GM19467 (cell line): ENCODE results near the gene ASB18.

Experiments used
- ATAC-seq: cut with Tn5 transposase; IDR thresholded peaks from one replicate; pipeline ENCODE4 v1.9.1; 2021; ENCODE audit warnings: mild to moderate bottlenecking, moderate library complexity; ENCODE audit not compliant: unreplicated experiment

The ASB18 gene

GRCh38 chr2:236176951-236177350 is 87.3 kb downstream of the ASB18 start:
- no peak for ATAC-seq

- no peak for ATAC-seq
These were observed 87.8 kb downstream of the ASB18 start for GRCh38 chr2:236176417-236176816.

- ATAC-seq: no peak
These were observed 88.6 kb downstream of the ASB18 start for GRCh38 chr2:236175548-236176150.

- ATAC-seq: no peak
These were observed 90.2 kb downstream of the ASB18 start for GRCh38 chr2:236173729-236174607.

- no peak for ATAC-seq
These were observed 91.0 kb downstream of the ASB18 start for GRCh38 chr2:236173036-236173728.

GRCh38 chr2:236172255-236173035 is 91.8 kb downstream of the ASB18 start:
- no peak for ATAC-seq

GRCh38 chr2:236171680-236172254 is 92.4 kb downstream of the ASB18 start:
- no peak for ATAC-seq

- ATAC-seq: no peak
These were observed 93.0 kb downstream of the ASB18 start for GRCh38 chr2:236171181-236171679.

GRCh38 chr2:236170590-236171165 is 93.5 kb downstream of the ASB18 start:
- ATAC-seq: no peak

- ATAC-seq: no peak
These were observed 94.2 kb downstream of the ASB18 start for GRCh38 chr2:236169741-236170589.

GRCh38 chr2:236169151-236169721 is 95.0 kb downstream of the ASB18 start:
- ATAC-seq: no peak

- no peak for ATAC-seq
These were observed 95.8 kb downstream of the ASB18 start, which contains the start of gene GBX2 for GRCh38 chr2:236168110-236169080. TSS of gene GBX2 (minus strand) at chr2:236168386. CDS start at chr2:236167971, 415 bp downstream.

- ATAC-seq: no peak
These were observed 96.7 kb downstream of the ASB18 start for GRCh38 chr2:236167297-236168109.

- ATAC-seq: no peak
These were observed 97.4 kb downstream of the ASB18 start for GRCh38 chr2:236166796-236167296.

GRCh38 chr2:236165842-236166795 is 98.1 kb downstream of the ASB18 start:
- ATAC-seq: no peak
